HG02840 (cell line): ENCODE data around the gene SLC10A6.

Experiments used
- ATAC-seq: cut with Tn5 transposase; IDR thresholded peaks from one replicate; pipeline ENCODE4 v1.9.1; 2021; ENCODE audit warnings: mild to moderate bottlenecking, moderate library complexity, moderate number of reproducible peaks; ENCODE audit not compliant: unreplicated experiment, low FRiP score

The SLC10A6 gene

GRCh38 chr4:86853209-86853608 is 4.0 kb upstream of the SLC10A6 start:
- no peak for ATAC-seq

- no peak for ATAC-seq
These were observed 1.0 kb downstream of the SLC10A6 start for GRCh38 chr4:86848136-86848535.

GRCh38 chr4:86847571-86847970 is 1.6 kb downstream of the SLC10A6 start:
- ATAC-seq = no peak

GRCh38 chr4:86846921-86847320 is 2.3 kb downstream of the SLC10A6 start:
- ATAC-seq = no peak

- no peak for ATAC-seq
These were observed 3.6 kb downstream of the SLC10A6 start for GRCh38 chr4:86845593-86845992.

DNA sequence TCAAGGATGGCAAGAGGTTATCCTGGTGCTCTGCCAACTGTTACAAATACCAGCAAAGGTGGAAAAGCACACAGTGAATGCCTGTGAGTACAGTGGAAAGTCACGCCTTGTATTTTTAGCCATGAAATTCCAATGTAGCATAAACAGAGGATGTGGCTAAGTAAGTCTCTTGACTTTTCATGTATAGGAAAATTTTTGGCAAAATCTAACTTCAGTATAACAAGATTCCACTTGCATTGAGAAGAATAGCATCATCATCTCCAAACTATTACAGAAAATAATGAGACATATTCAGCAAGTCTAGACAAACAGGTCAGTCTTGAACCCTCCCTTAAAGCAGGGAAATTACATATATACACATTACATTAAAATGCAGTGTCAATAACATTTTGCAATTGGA is 7.9 kb downstream of the SLC10A6 start:
- no peak for ATAC-seq

DNA sequence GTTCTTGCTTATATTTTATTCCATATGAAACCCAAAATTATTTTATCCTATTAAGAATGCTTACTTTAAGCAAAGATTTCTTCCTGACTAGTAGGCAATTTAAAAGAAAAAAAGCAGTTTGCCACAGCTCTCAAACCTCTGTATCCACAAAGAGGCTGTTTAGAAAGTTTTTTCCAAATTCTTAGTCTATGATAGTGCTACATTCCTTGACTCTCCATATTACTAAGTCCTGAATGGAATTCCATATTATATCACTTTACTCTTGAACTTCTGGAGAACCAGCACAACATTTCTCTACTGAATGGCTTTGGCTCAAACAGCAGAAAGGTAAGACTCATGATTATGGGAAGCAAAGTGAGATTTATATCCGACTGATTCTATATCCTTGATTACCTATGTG is 8.3 kb downstream of the SLC10A6 start:
- no peak for ATAC-seq

DNA sequence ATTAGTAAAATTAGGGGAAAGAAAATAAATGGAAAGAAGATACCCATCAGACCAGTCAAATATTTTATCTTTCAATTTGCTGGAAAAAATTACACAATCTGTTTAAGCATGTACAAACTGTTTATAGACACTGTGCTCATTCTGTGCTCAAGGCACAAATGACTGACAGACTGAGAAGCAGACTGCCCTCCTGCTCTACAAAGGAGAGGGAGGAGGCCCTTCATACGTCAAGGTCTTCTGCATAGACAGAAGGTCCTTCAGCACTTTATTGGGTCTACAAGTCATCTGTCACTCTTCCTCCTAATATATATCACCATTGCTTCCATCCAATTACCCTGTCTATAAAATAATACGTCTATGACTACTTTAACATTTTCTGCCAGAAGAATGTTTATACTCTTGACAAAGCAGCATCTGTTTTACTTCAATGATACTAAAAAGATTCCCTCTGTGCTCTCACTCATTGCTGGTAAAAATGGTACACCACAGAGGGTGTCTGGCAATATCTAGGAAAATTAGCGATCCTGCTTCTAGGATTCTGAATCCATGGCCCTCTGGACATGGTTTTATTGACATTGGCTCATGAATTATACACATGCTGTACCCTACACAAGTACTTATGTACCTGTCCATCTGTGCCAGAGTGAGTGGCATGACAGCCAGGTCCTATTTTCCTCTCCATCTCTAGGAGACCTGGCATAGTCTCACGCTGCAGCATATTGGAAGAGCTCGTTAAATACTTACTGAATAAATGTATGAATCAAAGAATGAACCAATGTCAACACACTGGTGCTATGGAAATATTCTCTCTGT is 11.3 kb downstream of the SLC10A6 start:
- ATAC-seq = no peak

GRCh38 chr4:86835677-86836076 is 13.5 kb downstream of the SLC10A6 start:
- ATAC-seq = no peak

DNA sequence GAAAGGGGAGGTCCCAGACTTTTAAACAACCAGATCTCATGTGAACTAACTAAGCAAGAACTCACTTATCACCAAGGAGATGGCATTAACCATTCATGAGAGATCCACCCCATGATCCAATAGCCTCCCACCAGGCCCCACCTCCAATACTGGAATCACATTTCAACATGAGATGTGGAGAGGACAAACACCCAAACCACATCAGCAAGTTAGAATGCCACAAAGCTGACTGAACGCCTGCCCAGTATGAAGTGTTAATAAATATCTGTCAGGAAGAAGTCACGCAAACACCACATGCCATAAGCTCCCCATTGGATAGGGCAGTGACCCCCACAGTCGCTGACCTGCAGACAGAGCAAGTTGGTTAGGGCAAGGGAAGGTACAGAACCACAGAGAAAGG is 14.3 kb downstream of the SLC10A6 start:
- no peak for ATAC-seq

DNA sequence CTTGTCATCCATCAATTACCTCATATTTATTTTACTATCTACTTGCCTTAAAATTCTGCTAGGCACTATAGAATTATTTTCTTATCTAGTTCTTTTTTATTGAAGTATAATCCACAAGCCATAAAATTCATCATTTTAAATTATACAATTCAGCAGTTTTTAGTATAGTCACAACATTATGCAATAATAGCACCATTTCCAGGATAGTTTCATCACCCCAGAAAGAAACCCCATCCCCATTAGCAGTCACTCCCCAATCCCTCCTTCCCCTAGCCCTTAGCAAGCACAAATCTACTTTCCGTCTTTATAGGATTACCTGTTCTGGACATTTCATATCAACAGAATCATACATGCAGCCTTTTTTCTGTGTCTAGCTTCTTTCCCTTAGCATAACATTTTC is 15.6 kb downstream of the SLC10A6 start:
- ATAC-seq = no peak

DNA sequence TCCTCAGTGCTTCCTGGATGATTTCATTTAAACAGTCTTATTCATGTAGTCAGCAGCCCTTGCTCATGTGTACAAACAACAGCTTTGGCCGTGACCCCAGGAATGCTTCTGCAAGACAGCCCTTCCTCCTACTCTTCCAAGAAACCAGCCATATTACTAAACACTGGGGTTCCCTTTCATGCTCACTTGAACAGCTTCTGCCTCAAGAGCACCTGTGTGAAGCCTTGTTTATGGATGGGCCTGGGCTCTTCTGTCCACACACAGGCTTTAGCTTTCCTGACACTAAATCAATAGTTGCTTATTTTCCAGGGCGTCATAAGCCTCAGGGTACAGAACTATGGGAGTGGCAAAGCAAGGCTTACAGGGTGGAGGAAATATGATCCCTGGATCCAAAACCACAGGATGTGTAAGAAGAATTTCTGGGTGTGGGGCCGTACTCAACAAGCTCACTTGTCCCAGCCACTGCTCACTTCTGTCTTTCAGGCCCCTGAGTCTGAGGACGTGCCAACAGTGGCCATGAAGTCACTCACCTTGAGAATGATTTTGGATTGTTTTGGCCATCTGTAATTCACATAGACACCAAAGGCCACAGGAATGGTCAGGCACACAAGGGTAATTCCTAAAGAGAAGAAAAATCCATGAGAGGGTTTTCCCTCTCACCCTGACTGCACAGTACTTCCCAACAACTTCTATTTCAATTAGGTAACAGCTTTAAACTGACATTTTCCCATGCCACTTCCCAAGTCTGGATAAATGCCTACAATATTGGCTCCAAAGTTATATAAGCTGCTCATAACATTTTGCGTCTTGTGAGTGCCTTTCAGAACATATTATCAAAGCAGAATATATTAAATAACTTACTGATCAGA is 17.7 kb downstream of the SLC10A6 start:
- no peak for ATAC-seq

DNA sequence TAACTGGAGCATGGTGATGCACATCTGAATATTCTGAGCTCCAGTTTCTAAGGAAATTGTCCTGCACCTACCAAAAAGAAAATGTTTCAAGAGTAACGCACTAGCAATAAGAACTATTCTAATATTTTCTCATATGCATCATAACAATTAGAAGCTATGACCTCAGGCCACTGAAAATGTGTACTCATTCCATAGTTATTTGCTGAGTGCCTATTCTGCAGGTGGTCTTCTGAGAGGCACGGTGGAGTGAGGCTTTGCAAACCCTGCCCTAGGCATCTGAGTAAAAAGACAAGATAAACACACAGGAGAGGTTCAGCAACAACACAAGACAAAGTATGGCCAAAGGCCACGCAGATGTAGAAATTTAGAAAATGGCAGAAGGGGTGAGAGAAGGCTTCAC is 23.7 kb downstream of the SLC10A6 start:
- ATAC-seq = no peak

DNA sequence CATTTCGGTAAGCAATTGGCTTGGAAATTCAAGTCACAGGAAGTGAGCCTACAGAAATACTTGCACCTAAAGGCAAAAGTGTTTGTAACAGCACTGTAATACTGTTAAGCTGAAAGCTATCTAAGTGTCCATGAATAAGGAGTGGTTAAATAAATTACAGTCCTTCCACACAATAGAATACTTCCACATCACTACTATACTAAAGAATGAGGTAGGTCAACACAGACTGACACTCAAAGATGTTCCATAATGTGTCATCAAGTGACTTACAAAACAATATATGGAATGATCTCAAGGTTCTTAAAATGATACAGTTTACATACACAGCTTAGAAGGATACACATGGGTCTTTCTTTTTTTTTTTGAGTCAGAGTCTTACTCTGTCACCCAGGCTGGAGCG is 27.0 kb downstream of the SLC10A6 start:
- ATAC-seq = no peak

DNA sequence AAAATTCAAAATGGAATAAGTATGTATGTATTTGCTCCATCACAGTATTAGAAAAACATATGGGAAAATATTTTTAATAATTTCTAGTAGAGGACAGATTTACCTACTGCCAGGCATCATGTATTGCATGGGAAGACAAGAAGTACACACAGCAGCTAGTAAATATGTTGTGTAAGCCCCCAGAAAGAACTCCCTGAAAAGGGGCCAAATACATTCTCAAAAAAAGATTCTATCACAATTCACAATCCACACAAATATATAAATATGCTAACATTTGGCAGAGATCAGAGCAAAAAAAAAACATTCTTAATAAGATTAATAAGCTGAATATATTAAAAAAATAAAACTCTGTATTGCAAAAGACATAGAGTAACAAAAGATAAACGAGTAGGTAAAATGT is 28.0 kb downstream of the SLC10A6 start:
- ATAC-seq = no peak

- no peak for ATAC-seq
These were observed 29.6 kb downstream of the SLC10A6 start for GRCh38 chr4:86819561-86819960.

- no peak for ATAC-seq
These were observed 30.3 kb downstream of the SLC10A6 start for GRCh38 chr4:86818841-86819240.

GRCh38 chr4:86818211-86818610 is 31.0 kb downstream of the SLC10A6 start:
- no peak for ATAC-seq

GRCh38 chr4:86816501-86817273 is 32.5 kb downstream of the SLC10A6 start:
- ATAC-seq = no peak

- no peak for ATAC-seq
These were observed 33.5 kb downstream of the SLC10A6 start for GRCh38 chr4:86815653-86816052.

DNA sequence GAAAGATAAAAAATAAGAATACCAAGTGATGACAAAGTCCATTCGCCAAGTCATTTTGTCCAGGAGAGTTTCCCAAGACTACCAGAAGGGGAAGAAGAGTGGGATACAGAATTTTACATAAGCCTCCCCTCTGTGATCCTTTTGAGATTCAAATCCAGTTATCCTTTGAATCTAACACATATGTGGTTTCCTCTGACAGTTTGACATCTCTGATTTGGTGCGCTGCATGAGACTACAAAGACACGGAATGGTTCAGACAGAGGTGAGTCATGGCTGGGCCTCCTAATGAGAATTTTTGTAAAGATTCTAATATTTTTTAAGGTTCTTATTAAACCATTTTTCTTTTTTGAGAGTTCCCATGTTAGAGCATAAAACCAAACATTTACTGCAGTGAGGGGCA is 38.3 kb downstream of the SLC10A6 start:
- no peak for ATAC-seq
